Activated CD8-positive, alpha-beta memory T cell treated with anti-CD3 and anti-CD28 coated beads, Interleukin-2, amount 10 ng/mL, durations not matched to agents 7 days and 5 days (primary cell): ENCODE results near the gene RMC1. TPM values are rescaled to one million over a fixed set of nuclear protein-coding genes. Genes with fewer than 3 reads are reported as not detected.
"Not testable (repeated sequence)": the region's sequence is repeated elsewhere in the genome, so short reads cannot be mapped to it uniquely, and the experiment has no call there.

ENCODE experiments used
- ATAC-seq: fragments of 150-1000 bp; cut with Tn5 transposase; one replicate; pipeline ENCODE4 v1.10.0; 2021; ENCODE audit warnings: moderate library complexity
- CTCF ChIA-PET: fragments of 350-600 bp; sonication (Branson Sonifier 250); formaldehyde crosslinking; loops from one replicate; lab custom pipeline; 2021; ENCODE audit warnings: antibody characterized with exemption; lab: Charles Lee
- DNase-seq: peaks from one replicate; pipeline ENCODE4 v3.0.0-alpha.2; 2020
- H3K27ac Mint-ChIP-seq: one replicate; pipeline ENCODE4 v1.8.0; 2021; ENCODE audit warnings: mild to moderate bottlenecking, mixed read lengths
- H3K27me3 Mint-ChIP-seq: one replicate; pipeline ENCODE4 v1.8.0; 2021; ENCODE audit warnings: mixed read lengths
- H3K36me3 Mint-ChIP-seq: one replicate; pipeline ENCODE4 v1.8.0; 2021; ENCODE audit warnings: mild to moderate bottlenecking, mixed read lengths
- H3K4me1 Mint-ChIP-seq: one replicate; pipeline ENCODE4 v1.8.0; 2021; ENCODE audit warnings: mixed read lengths
- H3K4me3 Mint-ChIP-seq: one replicate; pipeline ENCODE4 v1.8.0; 2021; ENCODE audit warnings: mild to moderate bottlenecking, moderate library complexity, mixed read lengths
- H3K9me3 Mint-ChIP-seq: one replicate; pipeline ENCODE4 v1.8.0; 2022; ENCODE audit warnings: low read depth, mixed read lengths
- total RNA-seq, 2 experiments: library from RNA; stranded (reverse); gene quantifications; one replicate each; pipeline ENCODE4 v1.2.3, GENCODE V29; 2021

Gene RMC1
- total RNA-seq, 2 experiments from 2014 or later, result 48.7 to 51.7 TPM

DNA sequence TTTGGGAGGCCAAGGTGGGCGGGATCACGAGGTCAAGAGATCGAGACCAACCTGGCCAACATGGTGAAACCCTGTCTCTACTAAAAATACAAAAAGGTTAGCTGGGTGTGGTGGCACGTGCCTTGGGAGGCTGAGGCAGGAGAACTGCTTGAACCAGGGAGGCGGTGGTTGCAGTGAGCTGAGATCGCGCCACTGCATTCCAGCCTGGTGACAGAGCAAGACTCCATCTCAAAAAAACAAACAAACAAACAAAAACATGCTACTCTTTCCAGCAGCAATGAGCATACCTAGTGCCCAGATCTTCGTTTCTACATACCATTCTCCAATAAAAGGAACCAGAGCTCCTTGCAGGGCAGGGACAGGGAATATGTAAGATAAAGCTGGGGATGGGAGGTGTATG lies 54.2 kb downstream of the RMC1 start:
- not testable (repeated sequence) for DNase-seq, H3K4me1 Mint-ChIP-seq, H3K27ac Mint-ChIP-seq, ATAC-seq, H3K27me3 Mint-ChIP-seq, H3K4me3 Mint-ChIP-seq, H3K9me3 Mint-ChIP-seq
- CTCF ChIA-PET, result interaction anchor here (1.4 kb wide), 1 partner anchor 41 kb away, joined by 4 read pairs; no protein-coding TSS in a partner anchor
- H3K36me3 Mint-ChIP-seq, result peaks cover 48% of the 10 kb centered on the region

DNA sequence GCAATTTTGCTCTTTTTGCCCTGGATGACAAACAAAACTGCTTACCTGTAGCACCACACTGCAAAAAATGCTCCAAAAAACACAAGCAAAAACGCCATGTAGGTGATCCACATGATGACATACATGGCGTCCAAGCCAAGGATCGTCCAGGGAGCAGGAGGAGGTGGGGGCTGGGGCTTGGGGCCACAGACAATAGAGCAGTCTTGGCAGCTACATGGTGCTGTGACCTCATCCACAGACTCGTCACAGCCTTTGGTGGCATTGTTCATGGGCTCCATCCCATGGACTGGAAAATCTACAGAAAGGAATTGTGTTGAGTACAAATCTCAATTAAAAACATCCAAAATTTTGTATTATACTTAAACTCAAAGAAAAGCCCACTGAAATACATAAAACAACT lies 56.9 kb downstream of the RMC1 start:
- peaks cover 15% of the 10 kb centered on the region for H3K4me1 Mint-ChIP-seq
- no peak overlapping the region for H3K27ac Mint-ChIP-seq
- H3K4me3 Mint-ChIP-seq, result no peak overlapping the region
- CTCF ChIA-PET, result no interaction called here
- ATAC-seq, result no peak
- H3K9me3 Mint-ChIP-seq, result no peaks in the 10 kb centered on the region
- H3K27me3 Mint-ChIP-seq, result no peaks in the 10 kb centered on the region
- no peak for DNase-seq
- H3K36me3 Mint-ChIP-seq, result peaks cover 43% of the 10 kb centered on the region

DNA sequence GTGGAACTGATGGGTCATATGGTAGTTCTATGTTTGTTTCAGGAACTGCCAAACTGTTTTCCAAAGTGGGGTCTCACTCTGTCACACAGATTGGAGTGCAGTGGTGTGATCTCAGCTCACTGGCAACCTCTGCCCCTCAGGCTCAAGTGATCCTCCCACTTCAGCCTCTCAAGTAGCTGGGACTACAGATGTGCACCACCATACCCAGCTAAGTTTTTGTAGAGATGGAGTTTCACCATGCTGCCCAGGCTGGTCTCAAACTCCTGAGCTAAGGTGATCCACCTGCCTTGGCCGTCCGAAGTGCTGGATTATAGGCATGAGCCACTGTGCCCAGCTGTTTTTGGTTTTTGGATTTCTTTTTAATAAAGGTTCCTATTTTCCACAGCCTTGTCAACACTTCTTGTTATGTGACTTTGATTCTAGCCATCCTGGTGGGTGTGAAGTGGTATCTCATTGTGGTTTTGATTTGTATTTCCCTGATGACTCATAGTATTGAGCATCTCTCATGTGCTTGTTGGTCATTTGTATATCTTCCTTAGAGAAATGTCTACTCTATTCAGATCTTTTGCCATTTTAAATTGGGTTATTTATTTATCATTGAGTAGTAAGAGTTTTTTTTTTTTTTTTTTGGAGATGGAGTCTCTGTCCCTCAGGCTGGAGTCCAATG lies 60.2 kb downstream of the RMC1 start:
- H3K4me3 Mint-ChIP-seq, result no peak overlapping the region
- ATAC-seq, result peak; percentile 81
- peaks cover 52% of the 10 kb centered on the region for H3K36me3 Mint-ChIP-seq
- no peaks in the 10 kb centered on the region for H3K9me3 Mint-ChIP-seq
- no peaks in the 10 kb centered on the region for H3K27me3 Mint-ChIP-seq
- CTCF ChIA-PET, result interaction anchor here (2.0 kb wide), 1 partner anchor 47 kb away, joined by 6 read pairs; no protein-coding TSS in a partner anchor
- H3K27ac Mint-ChIP-seq, result peak overlapping the region; percentile 48
- peaks cover 15% of the 10 kb centered on the region for H3K4me1 Mint-ChIP-seq
- no peak for DNase-seq

DNA sequence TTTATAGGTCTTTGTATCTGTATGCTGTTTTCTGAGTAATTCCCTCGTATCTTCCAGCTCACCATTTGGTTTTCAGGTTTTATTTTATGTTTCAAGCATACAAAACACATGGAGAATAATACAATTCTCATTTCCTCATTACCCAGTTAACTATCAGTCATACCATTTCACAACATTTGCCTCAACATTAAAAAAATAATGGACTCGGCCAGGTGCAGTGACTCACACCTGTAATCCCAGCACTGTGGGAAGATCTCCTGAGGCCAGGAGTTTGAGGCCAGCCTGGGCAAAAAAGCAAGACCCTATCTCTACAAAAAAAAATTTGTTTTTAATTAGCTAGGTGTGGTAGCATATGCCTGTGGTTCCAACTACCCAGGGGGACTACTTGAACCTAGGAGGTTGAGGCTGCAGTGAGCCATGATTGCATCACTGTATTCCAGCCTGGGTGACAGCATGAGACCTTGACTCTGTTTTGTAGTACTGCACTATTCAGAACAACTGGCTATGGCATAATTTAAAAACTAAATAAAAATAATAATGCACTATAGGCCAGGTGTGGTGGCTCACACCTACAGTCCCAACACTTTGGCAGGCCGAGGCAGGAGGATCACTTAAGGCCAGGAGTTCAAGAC lies 62.7 kb downstream of the RMC1 start:
- no peaks in the 10 kb centered on the region for H3K9me3 Mint-ChIP-seq
- no peak overlapping the region for H3K27ac Mint-ChIP-seq
- peaks cover 57% of the 10 kb centered on the region for H3K36me3 Mint-ChIP-seq
- no peaks in the 10 kb centered on the region for H3K27me3 Mint-ChIP-seq
- peaks cover 20% of the 10 kb centered on the region for H3K4me1 Mint-ChIP-seq
- CTCF ChIA-PET, result interaction anchor here (1.3 kb wide), 1 partner anchor 12 kb away, joined by 5 read pairs; no protein-coding TSS in a partner anchor
- no peak overlapping the region for H3K4me3 Mint-ChIP-seq
- ATAC-seq (no peak), DNase-seq (no peak)

DNA sequence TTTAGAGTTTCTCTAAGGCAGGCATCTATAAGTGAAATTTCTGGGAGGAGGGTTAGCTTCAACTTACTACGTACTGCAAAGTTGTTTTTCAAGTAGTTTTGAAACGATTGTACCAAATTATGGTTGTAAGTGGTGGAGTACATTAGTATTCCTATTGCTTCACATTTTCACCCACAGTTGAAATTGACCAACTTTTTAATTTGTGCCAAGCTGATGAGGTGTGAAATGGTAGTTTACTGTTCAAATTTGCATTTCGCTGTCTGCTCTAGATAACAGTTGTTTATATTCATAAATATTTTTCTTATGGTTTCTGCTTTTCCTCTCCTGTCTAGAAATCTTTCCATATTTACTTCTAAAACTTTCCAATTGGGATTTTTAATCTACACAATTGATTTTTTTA lies 64.4 kb downstream of the RMC1 start:
- Mint-ChIP-seq H3K36me3 (peaks cover 53% of the 10 kb centered on the region), H3K4me3 (no peak overlapping the region), H3K27me3 (no peaks in the 10 kb centered on the region), H3K9me3 (no peaks in the 10 kb centered on the region), H3K27ac (no peak overlapping the region), H3K4me1 (peaks cover 25% of the 10 kb centered on the region)
- no peak for ATAC-seq
- DNase-seq, result no peak
- CTCF ChIA-PET, result interaction anchor here (1.3 kb wide), 2 partner anchors 14 to 18 kb away, joined by 5 read pairs; no protein-coding TSS in a partner anchor

DNA sequence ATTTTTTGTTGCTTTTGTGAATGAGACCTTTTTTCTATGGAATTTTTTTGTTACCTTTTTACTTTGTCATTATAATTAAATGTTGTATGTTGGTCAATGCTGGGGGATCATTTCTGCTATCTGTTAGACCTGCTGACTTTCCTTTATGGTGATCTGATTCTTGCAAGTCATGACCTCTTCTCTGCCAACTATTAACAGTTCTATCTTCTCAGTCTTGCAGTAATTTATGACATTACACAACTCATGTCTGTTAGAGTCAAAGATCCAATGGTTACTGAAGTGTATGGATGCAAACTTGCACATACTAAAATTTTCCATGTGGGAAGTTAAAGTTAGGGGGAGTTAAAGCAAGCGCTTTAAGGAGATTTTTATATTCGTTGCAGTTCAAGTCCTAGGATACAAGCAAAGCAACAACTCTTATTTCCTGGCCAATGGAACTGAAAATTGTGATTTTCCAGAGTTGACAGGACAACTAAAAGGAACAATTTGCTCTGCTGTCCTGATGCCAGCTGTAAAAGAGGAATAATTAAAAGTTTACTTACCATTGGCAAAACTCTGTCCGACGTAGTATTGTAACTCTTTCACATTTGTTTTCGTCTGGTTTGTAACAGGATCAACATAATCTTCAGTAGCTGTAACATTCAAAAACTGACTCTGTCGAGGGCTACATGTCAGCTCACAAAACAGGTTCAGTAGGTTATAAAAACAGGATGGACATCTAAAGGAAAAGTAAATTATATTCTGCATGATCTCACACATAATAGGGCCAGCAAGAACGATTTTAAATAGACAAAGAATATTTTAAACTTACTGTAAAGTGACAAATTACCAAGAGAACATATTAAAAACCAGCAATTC lies 65.2 kb downstream of the RMC1 start:
- H3K4me3 Mint-ChIP-seq, result no peak overlapping the region

DNA sequence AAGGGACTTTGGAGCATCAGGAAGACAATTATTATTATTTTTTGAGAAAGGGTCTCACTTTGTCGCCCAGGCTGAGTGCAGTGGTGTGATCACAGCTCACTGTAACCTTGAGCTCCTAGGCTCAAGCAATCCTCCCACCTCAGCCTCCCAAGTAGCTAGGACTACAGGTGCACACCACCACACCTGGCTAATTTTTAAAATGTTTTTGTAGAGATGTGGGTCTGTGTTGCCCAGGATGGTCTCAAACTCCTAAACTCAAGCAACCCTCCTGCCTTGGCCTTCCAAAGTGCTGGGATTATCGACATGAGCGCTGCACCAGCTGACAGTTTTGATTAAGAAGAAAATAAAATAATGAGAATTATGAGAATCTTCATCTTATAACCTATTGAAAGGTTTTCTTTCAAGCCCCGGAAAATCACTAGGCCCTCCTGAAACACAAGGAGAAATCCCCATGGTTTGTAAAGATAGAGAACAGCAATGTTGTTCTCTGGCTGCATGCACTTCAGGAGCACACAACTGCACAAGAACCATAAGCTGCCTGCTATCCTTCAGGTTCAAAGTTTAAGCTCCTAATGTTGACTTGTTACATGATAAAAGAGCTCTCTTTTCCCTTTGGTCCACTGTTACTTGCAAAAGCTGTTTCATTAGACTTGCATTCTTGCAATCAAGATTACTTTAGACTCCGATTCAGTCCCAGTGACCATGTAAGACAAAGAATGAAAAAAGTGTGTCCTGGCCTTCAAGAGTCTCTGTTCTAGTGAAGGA lies 66.2 kb downstream of the RMC1 start:
- Mint-ChIP-seq H3K36me3 (peaks cover 52% of the 10 kb centered on the region), H3K4me1 (peaks cover 26% of the 10 kb centered on the region), H3K27ac (no peak overlapping the region), H3K27me3 (no peaks in the 10 kb centered on the region), H3K4me3 (no peak overlapping the region), H3K9me3 (no peaks in the 10 kb centered on the region)
- ATAC-seq, result no peak
- DNase-seq, result no peak
- CTCF ChIA-PET, result interaction anchor here (1.2 to 1.7 kb wide), 3 partner anchors 29 to 64 kb away, joined by 3 to 6 read pairs (median 5); no protein-coding TSS in a partner anchor

More for the DNA sequence above, 65.2 kb downstream of the RMC1 start:
- DNase-seq, result no peak
- ATAC-seq, result no peak
- H3K27ac Mint-ChIP-seq, result no peak overlapping the region
- no peaks in the 10 kb centered on the region for H3K9me3 Mint-ChIP-seq
- no peaks in the 10 kb centered on the region for H3K27me3 Mint-ChIP-seq
- peaks cover 55% of the 10 kb centered on the region for H3K36me3 Mint-ChIP-seq
- CTCF ChIA-PET, result interaction anchor here (1.2 to 1.7 kb wide), 2 partner anchors 30 to 52 kb away, joined by 3 to 6 read pairs; no protein-coding TSS in a partner anchor
- H3K4me1 Mint-ChIP-seq, result peaks cover 26% of the 10 kb centered on the region

DNA sequence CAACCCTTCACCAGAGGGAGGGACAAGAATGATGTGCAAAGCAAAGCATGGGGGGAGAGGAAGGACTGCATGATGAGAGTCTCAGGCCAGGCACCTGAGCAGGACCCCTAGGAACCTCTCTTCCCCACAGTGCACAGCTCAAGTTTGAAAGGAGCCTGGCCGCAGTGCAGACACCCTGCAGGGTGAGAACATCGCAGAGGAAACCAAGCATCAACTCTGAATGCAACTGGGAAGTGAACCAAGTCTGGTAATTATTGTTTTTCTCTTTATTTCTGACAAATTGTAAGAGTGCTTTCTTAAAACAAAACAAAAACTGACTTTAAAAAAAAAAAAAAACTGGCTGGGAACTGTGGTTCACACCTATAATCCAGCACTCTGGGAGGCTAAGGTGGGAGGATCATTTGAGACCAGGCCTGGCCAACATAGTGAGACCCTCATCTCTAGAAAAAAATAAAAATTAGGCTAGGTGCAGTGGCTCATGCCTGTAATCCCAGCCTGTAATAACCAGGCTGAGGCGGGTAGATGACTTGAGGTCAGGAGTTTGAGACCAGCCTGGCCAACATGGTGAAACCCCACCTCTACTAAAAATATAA lies 67.7 kb downstream of the RMC1 start:
- H3K27ac Mint-ChIP-seq, result peak overlapping the region; percentile 70

DNA sequence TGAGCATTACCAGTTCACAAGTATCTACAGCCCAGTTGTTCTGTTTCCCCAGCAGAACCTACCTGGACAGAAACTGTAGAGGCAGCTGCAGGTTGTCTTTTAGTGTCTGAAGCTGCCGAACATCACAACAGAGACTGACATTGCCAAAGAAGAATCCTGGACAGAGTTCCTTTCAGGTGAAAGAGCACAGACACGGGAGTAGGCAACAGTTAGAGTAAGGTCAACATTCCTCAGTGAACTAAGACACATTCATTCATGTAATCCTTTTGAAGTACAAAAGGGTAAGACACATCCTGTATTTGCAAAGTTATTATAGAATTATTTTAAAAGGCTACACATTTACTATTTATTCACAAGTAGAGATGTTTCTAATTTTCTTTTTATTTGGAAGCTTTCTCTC lies 68.7 kb downstream of the RMC1 start:
- Mint-ChIP-seq H3K27me3 (no peaks in the 10 kb centered on the region), H3K36me3 (peaks cover 53% of the 10 kb centered on the region), H3K27ac (peak overlapping the region; percentile 22), H3K4me1 (peaks cover 35% of the 10 kb centered on the region), H3K4me3 (no peak overlapping the region), H3K9me3 (no peaks in the 10 kb centered on the region)
- no peak for DNase-seq
- CTCF ChIA-PET, result interaction anchor here (1.7 to 1.8 kb wide), 2 partner anchors 13 to 56 kb away, joined by 6 to 8 read pairs; no protein-coding TSS in a partner anchor
- no peak for ATAC-seq

More for the DNA sequence above, 67.7 kb downstream of the RMC1 start:
- no peak overlapping the region for H3K4me3 Mint-ChIP-seq
- CTCF ChIA-PET, result interaction anchor here (1.4 to 1.8 kb wide), 2 partner anchors 55 to 66 kb away, joined by 5 to 6 read pairs; no protein-coding TSS in a partner anchor
- no peaks in the 10 kb centered on the region for H3K27me3 Mint-ChIP-seq
- no peaks in the 10 kb centered on the region for H3K9me3 Mint-ChIP-seq
- ATAC-seq (no peak), DNase-seq (no peak)
- H3K4me1 Mint-ChIP-seq, result peaks cover 35% of the 10 kb centered on the region
- peaks cover 53% of the 10 kb centered on the region for H3K36me3 Mint-ChIP-seq

DNA sequence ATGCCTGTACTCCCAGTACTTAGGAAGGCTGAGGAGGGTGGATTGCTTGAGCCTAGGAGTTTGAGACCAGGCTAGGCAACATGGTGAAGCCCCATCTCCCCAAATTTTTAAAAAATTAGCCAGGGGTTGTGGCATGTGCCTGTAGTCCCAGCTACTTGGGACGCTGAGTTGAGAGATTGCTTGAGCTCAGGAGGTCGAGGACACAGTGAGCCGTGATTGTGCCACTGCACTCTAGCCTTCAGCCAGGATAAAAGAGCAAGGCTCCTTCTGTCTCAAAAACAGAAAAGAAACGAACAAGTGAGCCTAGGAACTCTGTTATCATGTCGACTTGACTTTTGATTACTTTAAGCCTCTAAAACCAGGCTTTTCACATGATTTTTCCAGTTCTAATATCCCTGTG lies 69.3 kb downstream of the RMC1 start:
- CTCF ChIA-PET, result interaction anchor here (1.3 to 1.8 kb wide), 3 partner anchors 13 to 68 kb away, joined by 4 to 8 read pairs (median 6); no protein-coding TSS in a partner anchor
- H3K9me3 Mint-ChIP-seq, result no peaks in the 10 kb centered on the region
- H3K27ac Mint-ChIP-seq, result no peak overlapping the region
- no peak for DNase-seq
- peaks cover 47% of the 10 kb centered on the region for H3K36me3 Mint-ChIP-seq
- H3K27me3 Mint-ChIP-seq, result no peaks in the 10 kb centered on the region
- no peak overlapping the region for H3K4me3 Mint-ChIP-seq
- H3K4me1 Mint-ChIP-seq, result peaks cover 35% of the 10 kb centered on the region
- ATAC-seq, result no peak

DNA sequence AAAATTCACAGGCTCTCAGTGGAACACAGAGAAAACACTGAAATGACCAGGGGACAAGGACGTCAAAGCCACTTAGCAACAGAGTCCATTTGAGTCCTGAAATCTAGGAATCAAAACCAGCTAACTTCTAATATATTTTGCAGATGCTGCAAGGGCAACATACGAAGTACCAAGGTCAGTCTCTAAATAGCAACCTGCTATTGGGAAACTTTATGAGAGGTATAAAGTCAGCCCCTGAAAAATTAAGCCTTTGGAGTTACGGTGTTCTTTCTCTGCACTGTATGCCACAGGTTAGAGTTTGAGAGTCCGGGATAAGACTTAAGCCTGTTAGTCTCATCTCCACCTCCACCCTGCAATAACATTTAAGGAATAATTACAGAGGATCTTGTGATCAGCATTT lies 69.7 kb downstream of the RMC1 start:
- DNase-seq (no peak), ATAC-seq (no peak)
- Mint-ChIP-seq H3K4me1 (peaks cover 35% of the 10 kb centered on the region), H3K9me3 (no peaks in the 10 kb centered on the region), H3K4me3 (no peak overlapping the region), H3K36me3 (peaks cover 46% of the 10 kb centered on the region), H3K27ac (peak overlapping the region; percentile 81), H3K27me3 (no peaks in the 10 kb centered on the region)
- CTCF ChIA-PET, result interaction anchor here (1.3 to 2.3 kb wide), 4 partner anchors 12 to 68 kb away, joined by 4 to 12 read pairs (median 7); no protein-coding TSS in a partner anchor
